ENCODE data around the gene VAV3.

DNA sequence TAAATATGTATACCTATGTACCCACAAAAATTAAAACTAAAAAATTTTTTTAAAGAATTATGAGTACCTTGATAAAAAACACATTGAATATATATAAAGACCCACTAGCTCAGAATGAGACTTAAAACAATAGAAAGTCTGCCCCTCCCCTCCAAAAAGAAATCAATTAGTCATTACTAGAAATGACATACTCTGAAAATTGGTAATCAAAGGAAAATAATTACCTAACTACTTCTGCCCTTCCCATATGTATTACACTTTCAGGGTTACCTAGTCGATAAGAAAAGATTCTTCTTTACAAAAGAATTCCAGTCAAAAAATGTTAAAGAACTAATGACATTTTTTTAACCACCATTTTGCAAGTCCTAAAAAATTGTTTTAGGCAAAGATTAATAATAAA is 34.7 kb downstream of the VAV3 start:
- TF ChIP-seq ELF4 (CRISPR knock-in tag; IDR thresholded peaks at IDR 0.05; ENCODE audit: low read depth) (no peak), CTCF (IDR thresholded peaks at IDR 0.05) (no peak), CREB1 (CRISPR knock-in tag; IDR thresholded peaks at IDR 0.05) (no peak), RELA (CRISPR knock-in tag; IDR thresholded peaks at IDR 0.05; ENCODE audit: borderline replicate concordance) (no peak)
- TF ChIP-seq, protein P1, sequence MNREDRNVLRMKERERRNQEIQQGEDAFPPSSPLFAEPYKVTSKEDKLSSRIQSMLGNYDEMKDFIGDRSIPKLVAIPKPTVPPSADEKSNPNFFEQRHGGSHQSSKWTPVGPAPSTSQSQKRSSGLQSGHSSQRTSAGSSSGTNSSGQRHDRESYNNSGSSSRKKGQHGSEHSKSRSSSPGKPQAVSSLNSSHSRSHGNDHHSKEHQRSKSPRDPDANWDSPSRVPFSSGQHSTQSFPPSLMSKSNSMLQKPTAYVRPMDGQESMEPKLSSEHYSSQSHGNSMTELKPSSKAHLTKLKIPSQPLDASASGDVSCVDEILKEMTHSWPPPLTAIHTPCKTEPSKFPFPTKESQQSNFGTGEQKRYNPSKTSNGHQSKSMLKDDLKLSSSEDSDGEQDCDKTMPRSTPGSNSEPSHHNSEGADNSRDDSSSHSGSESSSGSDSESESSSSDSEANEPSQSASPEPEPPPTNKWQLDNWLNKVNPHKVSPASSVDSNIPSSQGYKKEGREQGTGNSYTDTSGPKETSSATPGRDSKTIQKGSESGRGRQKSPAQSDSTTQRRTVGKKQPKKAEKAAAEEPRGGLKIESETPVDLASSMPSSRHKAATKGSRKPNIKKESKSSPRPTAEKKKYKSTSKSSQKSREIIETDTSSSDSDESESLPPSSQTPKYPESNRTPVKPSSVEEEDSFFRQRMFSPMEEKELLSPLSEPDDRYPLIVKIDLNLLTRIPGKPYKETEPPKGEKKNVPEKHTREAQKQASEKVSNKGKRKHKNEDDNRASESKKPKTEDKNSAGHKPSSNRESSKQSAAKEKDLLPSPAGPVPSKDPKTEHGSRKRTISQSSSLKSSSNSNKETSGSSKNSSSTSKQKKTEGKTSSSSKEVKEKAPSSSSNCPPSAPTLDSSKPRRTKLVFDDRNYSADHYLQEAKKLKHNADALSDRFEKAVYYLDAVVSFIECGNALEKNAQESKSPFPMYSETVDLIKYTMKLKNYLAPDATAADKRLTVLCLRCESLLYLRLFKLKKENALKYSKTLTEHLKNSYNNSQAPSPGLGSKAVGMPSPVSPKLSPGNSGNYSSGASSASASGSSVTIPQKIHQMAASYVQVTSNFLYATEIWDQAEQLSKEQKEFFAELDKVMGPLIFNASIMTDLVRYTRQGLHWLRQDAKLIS (CRISPR knock-in tag; IDR thresholded peaks at IDR 0.05; ENCODE audit: borderline replicate concordance): no peak

Measured in WTC11 (cell line).